ENCODE data around the gene CLIC1.
A peak's percentile ranks its signal among the peaks of the same experiment; 100 is the strongest.

CLIC1 gene

GRCh38 chr6:31728767-31729514 is 7.4 kb downstream of the CLIC1 start, which contains the start of gene DDAH2:
DDAH2 (minus strand) TSS chr6:31729299; CDS start chr6:31729161, 138 bp downstream.
- peak within 1 kb of the TSS; percentile 85 for H3K4me3 ChIP-seq (ENCODE audit: low read depth, low read length)
- no peak for DNase-seq (ENCODE audit: low read depth)
- no peak for TF ChIP-seq CTCF (IDR thresholded peaks at IDR 0.05; ENCODE audit: control insufficient read depth, extremely low read depth, insufficient read depth)

DNA sequence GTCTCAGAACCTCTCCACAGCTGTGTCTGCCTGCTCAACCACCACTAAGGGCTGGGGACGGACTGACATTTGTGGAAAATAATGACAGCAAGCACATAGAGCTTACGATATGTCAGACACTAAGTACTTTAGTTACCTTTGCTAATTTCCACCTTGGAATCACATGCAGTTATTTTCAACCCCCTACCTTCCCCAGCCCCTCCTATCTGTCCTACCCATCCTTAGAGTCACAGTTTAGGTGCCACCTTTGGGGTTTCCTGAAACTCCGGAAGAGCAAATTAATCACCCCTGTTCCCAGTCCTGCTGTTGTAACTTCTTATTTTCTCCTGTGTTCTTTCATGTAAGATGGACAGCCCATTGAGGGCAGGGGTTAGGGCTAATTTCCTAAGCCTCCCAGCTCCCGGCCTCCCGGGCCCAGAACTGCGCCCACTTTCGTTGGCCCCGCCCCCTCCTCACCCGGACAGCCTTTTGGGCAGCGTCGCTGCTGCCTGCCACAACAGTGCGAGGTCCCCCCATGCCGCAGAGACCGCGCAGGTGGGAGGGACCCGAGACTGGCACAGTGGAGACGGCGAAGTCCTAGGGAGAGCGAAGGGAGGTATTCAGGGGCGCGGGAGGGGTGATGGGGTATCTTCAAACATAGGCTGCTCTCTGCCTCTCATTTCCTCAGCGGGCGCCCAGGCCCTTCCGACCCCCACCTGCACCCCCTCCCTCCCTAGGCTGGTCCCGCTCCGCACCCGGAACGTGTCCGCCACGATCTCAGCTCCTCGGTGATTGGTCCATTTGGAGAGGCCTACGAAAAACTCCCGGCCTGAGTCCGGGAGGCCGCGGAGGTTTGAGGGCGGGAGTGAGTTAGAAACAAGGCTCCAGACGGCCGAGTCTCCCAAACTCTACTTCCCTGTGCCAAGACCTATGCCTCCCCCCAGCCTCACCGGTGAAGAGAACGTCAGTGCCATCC is 8.3 kb downstream of the CLIC1 start:
- TF ChIP-seq CTCF (IDR thresholded peaks at IDR 0.05; ENCODE audit: control insufficient read depth, extremely low read depth, insufficient read depth) = no peak
- no peak overlapping the region; the same call in 1 of the 2 replicates for H3K4me3 ChIP-seq (ENCODE audit: low read depth, low read length)
- no peak for DNase-seq (ENCODE audit: low read depth)

- DNase-seq (ENCODE audit: low read depth) = no peak
- no peak for TF ChIP-seq CTCF (IDR thresholded peaks at IDR 0.05; ENCODE audit: control insufficient read depth, extremely low read depth, insufficient read depth)
- H3K4me3 ChIP-seq (ENCODE audit: low read depth, low read length) = no peak overlapping the region
Observed at GRCh38 chr6:31727034-31727716, 9.2 kb downstream of the CLIC1 start.

- no peak overlapping the region for H3K4me3 ChIP-seq (ENCODE audit: low read depth, low read length)
- TF ChIP-seq CTCF (IDR thresholded peaks at IDR 0.05; ENCODE audit: control insufficient read depth, extremely low read depth, insufficient read depth) = no peak
- no peak for DNase-seq (ENCODE audit: low read depth)
Observed at GRCh38 chr6:31725502-31726350, 10.6 kb downstream of the CLIC1 start.

DNA sequence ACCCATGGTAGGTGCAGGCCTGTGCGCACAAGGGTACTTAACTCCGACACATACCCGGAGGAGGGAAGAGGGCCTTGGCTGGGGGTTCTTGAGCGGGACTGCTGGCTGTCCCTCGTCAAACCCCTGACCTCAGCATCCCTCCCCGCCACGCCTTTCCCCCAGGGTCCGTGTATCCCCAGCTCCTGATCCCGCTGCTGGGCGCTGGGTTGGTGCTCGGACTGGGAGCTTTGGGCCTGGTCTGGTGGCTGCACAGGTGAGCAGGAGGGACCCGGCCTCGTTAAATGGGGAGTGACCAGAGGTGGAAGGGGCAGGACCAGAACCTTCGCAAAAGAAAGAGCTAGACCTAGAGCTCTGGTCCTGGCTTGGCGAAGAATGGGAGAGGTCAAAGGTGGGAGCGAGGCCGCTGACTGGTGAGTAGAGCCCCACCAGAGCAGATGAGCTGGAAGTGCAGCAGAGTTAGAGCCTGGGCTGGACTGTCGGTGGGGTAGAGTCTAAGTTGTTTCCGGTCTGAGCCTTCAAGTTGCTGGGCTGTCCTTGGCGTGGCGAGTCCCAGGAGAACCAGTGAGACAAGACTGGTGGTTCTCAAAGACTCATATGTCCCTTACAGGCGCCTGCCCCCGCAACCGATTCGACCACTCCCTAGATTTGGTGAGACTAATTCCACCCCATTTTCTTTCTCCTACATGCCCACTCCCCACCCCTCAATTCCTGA is 12.2 kb downstream of the CLIC1 start:
- TF ChIP-seq CTCF (IDR thresholded peaks at IDR 0.05; ENCODE audit: control insufficient read depth, extremely low read depth, insufficient read depth) = no peak
- no peak for DNase-seq (ENCODE audit: low read depth)

More for the DNA sequence above, 12.2 kb downstream of the CLIC1 start:
- no peak overlapping the region for H3K4me3 ChIP-seq (ENCODE audit: low read depth, low read length)
